HG03159 (cell line): ENCODE measurements around the gene SLC39A11.
"Not testable (repeated sequence)": the region's sequence is repeated elsewhere in the genome, so short reads cannot be mapped to it uniquely, and the experiment has no call there.

ENCODE experiments used
- ATAC-seq: cut with Tn5 transposase; IDR thresholded peaks from one replicate; pipeline ENCODE4 v1.9.1; 2021; ENCODE audit warnings: mild to moderate bottlenecking, moderate library complexity; ENCODE audit not compliant: unreplicated experiment

SLC39A11 gene

GRCh38 chr17:73013816-73014663 is 78.4 kb downstream of the SLC39A11 start:
- ATAC-seq: no peak

DNA sequence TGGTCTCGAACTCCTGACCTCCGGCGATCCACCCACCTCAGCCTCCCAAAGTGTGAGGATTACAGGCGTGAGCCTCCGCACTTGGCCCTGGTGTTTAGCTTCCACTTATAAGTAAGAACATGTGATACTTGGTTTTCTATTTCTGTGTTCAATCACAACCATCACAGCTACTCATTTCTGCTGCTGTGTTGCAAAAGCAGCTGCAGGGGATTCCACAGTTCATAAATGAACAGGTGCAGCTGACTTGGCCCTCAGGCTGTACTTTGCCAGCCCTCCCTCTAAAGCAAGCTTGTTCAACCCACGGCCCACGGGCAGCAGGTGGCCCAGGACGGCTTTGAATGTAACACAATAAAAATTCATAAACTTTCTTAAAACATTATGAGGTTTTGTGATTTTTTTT is 79.2 kb downstream of the SLC39A11 start:
- no peak for ATAC-seq

- ATAC-seq: no peak
These were observed 81.4 kb downstream of the SLC39A11 start for GRCh38 chr17:73011016-73011486.

GRCh38 chr17:73010414-73010813 is 82.1 kb downstream of the SLC39A11 start:
- ATAC-seq: no peak

DNA sequence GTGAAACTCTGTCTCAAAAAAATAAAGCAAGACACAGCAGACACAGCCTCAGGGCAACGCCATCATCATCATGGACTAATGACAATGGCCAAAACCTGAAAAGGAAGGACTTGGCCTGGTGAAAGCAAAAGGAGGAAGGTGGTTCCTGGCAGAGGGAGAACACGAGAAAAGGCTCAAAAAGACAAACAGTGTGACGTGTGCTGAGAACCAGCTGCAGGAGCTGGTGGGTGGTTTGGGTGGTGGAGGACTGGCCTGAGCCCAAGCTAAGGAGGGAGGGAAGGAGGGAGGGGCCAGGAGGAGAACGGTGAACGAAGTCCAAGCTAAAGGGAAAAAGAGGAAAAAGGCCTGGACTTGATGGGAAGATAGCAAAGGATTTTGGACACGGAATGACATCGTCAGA is 85.1 kb downstream of the SLC39A11 start:
- no peak for ATAC-seq

- no peak for ATAC-seq
These were observed 87.1 kb downstream of the SLC39A11 start for GRCh38 chr17:73005360-73005759.

GRCh38 chr17:73003487-73003886 is 89.0 kb downstream of the SLC39A11 start:
- ATAC-seq: no peak

DNA sequence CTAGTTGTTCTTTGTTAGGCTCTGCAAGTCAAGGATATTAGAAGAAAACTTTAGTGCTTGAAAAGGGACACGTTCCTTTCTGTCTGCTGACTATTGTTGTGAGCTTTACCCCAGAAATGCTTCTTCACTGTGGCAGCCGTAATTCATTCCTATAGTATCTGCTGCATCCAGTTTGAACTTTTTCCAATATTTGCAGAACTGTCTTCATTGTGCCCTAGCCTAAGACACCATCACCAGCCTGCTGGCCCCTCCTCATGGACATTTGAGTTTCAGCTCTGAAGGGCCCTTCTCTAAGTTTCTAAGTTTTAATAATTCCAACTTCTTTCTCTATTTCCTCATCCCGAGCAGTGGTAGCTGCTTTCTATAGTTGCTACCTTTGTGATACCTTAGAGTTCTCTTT is 91.7 kb downstream of the SLC39A11 start:
- no peak for ATAC-seq

GRCh38 chr17:72999474-72999873 is 93.0 kb downstream of the SLC39A11 start:
- not testable (repeated sequence) for ATAC-seq

GRCh38 chr17:72998343-72998742 is 94.1 kb downstream of the SLC39A11 start:
- ATAC-seq: no peak

GRCh38 chr17:72997559-72997958 is 94.9 kb downstream of the SLC39A11 start:
- ATAC-seq: no peak

DNA sequence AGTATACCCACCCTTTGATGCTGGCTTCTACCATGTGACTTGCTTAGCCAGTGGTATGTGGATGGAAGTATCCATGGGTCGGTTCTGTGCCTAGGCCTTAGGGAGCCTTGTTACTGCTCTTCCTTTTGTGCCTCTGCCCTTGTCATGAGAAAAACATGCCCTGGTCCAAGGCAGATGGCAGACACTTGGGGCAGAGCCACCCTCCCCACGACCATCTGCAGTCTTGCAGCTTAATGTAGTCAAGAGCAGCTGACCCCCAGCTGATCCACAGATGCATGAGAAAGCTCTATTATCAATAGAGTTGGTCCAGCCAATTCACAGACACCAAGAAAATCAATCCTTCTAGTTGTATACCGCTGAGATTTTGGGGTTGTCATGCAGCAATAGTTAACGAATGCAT is 95.7 kb downstream of the SLC39A11 start:
- no peak for ATAC-seq

DNA sequence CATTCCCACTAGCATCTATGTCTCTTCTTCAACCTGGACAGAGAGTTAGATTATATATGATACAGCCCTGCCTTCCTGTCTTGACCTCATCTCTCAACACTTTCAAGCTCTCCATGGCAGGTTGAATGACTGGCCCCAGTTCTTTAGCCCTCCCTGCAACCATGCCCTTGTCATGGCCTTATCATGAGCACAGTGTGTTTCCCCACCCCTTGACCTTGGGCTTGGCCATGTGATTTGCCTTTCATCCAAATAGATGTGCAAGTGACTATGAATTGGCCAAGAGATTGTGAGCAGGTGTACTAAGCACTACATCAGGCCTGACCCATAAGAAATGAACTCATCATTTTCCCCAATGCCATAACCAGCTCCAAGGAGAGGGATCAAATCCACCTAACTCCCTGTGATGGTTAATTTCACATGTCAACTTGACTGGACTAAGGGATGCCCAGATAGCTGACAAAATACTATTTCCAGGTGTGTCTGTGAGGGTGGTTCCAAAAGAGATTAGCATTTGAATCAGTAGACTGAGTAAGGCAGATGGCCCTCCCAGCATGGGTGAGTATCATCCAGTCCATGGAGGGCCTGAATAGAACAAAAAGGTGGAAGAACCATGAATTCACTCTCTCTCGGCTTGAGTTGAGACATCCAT is 97.4 kb downstream of the SLC39A11 start:
- ATAC-seq: no peak

GRCh38 chr17:72992783-72993467 is 99.6 kb downstream of the SLC39A11 start:
- ATAC-seq: not testable (repeated sequence)

- no peak for ATAC-seq
These were observed 100.8 kb downstream of the SLC39A11 start for GRCh38 chr17:72991651-72992050.

- ATAC-seq: no peak
These were observed 103.3 kb downstream of the SLC39A11 start for GRCh38 chr17:72989074-72989610.

- no peak for ATAC-seq
These were observed 104.0 kb downstream of the SLC39A11 start for GRCh38 chr17:72988451-72988850.

DNA sequence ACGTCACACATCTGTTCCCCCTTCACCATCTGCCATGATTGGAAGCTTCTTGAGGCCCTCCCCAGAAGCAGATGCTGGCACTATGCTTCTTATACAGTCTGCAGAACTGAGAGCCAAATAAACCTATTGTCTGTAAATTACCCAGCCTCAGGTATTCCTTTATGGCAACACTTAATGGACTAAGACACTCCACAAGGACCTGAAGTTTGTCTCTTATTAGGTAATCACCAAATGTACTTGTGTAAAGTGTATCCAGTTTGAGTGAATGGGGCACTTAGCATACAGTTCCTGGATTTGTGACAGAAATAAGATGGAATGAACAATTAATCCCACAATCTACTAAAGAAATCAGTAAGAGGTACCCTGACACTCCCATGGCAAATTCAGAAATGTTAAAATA is 105.3 kb downstream of the SLC39A11 start:
- no peak for ATAC-seq

GRCh38 chr17:72985882-72986720 is 106.4 kb downstream of the SLC39A11 start:
- peak; percentile 93 for ATAC-seq

DNA sequence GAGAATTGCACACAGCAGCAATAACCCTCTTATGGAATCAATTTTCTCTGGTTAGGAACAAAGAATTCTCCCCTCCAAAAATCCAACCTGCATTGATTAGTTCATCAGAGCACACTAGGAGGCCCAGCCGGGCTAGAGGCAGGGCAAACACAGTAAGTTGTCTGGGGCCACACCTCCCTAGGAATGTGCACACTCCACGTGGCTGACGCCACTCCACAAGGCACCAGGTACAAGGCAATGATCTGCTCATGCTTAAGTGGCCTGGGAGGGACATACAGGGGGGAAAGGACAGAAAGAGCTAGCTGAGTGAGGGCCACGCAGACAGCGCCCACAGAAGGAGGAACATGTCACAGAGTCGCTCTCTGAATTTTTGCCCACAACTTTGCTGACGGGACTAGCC is 107.6 kb downstream of the SLC39A11 start:
- ATAC-seq: no peak
